ENCODE measurements around the gene BHLHE41. TPM values are rescaled to one million over a fixed set of nuclear protein-coding genes. Genes with fewer than 3 reads are reported as not detected.
A peak's percentile ranks its signal among the peaks of the same experiment; 100 is the strongest.

The BHLHE41 gene
- polyA plus RNA-seq, 1 donor from 2014 or later = not detected

DNA sequence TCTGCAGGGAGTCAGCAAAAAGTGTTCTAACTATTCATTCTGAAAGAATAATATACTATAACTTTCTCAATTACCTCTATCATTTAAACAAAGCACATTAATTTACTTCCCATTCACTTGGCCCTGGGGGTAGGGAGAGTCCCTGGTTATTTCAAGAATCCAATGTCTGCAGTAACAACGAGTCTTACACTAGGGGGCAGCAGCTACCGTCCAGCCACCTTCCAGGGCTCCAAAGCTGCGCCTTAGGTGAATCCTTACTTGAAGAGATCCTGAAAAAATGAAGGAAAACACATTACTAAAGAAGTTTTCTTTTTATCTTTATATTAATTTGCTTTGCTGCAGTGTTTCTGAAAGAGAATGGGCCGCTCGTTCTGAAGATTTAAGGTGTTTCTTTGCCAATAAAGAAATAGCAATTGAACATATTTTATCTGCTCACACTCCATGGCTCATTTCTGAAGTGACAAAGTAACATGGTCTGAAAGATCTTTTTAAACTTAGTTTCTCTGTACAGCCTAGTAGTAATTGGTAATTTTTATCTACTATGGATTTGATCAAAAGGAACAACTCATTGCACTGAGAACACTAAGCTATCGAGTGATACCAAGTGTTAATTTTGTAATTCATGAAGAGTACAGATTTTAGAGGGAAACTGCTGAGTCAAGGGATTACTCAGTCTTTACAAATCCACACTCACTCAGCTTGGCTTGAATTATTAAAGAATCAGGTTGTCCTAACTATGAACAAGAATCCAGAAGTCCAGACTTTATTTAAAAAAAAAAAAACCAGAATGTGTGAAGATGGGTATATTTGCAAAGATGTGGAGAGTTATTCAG, 27.6 kb downstream of the BHLHE41 start:
- Histone ChIP-seq H3K4me2 (ENCODE audit: low read length) (no peak overlapping the region), H3K4me3 (ENCODE audit: low read length) (no peak overlapping the region), H3K9me3 (ENCODE audit: low read length) (no peaks in the 10 kb centered on the region), H3K27me3 (ENCODE audit: insufficient read depth, low read depth, low read length) (no peaks in the 10 kb centered on the region), H3K9me2 (ENCODE audit: insufficient read depth, low read length) (no peaks in the 10 kb centered on the region), H4K20me1 (ENCODE audit: insufficient read depth) (no peaks in the 10 kb centered on the region), H3F3A (ENCODE audit: insufficient read depth, low read length, poor library complexity, severe bottlenecking) (no peaks in the 10 kb centered on the region), H2AFZ (ENCODE audit: low read depth, low read length) (no peak overlapping the region), H3K79me2 (replicated peaks; ENCODE audit: insufficient read depth, low read length) (no peaks in the 10 kb centered on the region), H3K9ac (ENCODE audit: low read length) (no peak overlapping the region), H3K27ac (ENCODE audit: low read length) (no peak overlapping the region), H3K36me3 (ENCODE audit: insufficient read depth, low read length) (no peaks in the 10 kb centered on the region)
- TF ChIP-seq TAF1 (IDR thresholded peaks at IDR 0.05; ENCODE audit: low read depth) (no peak), SMC3 (conservative IDR thresholded peaks at IDR 0.05; ENCODE audit: poor library complexity) (peak; percentile 84), RAD21 (conservative IDR thresholded peaks at IDR 0.05) (peak; percentile 90)
- TF ChIP-seq, protein P1, sequence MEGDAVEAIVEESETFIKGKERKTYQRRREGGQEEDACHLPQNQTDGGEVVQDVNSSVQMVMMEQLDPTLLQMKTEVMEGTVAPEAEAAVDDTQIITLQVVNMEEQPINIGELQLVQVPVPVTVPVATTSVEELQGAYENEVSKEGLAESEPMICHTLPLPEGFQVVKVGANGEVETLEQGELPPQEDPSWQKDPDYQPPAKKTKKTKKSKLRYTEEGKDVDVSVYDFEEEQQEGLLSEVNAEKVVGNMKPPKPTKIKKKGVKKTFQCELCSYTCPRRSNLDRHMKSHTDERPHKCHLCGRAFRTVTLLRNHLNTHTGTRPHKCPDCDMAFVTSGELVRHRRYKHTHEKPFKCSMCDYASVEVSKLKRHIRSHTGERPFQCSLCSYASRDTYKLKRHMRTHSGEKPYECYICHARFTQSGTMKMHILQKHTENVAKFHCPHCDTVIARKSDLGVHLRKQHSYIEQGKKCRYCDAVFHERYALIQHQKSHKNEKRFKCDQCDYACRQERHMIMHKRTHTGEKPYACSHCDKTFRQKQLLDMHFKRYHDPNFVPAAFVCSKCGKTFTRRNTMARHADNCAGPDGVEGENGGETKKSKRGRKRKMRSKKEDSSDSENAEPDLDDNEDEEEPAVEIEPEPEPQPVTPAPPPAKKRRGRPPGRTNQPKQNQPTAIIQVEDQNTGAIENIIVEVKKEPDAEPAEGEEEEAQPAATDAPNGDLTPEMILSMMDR (IDR thresholded peaks at IDR 0.05; ENCODE audit: poor library complexity, severe bottlenecking) = peak; percentile 89
- TF ChIP-seq, protein P2, sequence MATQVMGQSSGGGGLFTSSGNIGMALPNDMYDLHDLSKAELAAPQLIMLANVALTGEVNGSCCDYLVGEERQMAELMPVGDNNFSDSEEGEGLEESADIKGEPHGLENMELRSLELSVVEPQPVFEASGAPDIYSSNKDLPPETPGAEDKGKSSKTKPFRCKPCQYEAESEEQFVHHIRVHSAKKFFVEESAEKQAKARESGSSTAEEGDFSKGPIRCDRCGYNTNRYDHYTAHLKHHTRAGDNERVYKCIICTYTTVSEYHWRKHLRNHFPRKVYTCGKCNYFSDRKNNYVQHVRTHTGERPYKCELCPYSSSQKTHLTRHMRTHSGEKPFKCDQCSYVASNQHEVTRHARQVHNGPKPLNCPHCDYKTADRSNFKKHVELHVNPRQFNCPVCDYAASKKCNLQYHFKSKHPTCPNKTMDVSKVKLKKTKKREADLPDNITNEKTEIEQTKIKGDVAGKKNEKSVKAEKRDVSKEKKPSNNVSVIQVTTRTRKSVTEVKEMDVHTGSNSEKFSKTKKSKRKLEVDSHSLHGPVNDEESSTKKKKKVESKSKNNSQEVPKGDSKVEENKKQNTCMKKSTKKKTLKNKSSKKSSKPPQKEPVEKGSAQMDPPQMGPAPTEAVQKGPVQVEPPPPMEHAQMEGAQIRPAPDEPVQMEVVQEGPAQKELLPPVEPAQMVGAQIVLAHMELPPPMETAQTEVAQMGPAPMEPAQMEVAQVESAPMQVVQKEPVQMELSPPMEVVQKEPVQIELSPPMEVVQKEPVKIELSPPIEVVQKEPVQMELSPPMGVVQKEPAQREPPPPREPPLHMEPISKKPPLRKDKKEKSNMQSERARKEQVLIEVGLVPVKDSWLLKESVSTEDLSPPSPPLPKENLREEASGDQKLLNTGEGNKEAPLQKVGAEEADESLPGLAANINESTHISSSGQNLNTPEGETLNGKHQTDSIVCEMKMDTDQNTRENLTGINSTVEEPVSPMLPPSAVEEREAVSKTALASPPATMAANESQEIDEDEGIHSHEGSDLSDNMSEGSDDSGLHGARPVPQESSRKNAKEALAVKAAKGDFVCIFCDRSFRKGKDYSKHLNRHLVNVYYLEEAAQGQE (IDR thresholded peaks at IDR 0.05; ENCODE audit: borderline replicate concordance) = no peak

DNA sequence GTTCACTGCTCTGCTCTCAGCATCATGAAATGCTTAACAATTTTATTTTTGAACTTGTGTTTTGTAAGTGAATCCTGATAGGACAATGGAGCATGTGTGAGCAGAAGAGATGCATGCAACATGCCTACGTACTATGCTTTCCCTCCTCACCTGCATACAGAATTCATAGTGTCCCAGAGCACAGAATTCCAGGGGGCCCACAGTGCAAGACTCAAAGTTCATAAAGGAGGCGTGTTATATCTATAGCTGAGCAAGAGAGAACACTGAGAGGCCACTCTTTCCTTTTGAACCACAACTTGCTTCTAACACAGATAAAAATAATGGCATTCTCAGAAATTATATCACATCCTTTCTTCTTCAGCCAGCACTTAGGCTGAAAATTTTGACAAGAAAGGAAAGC, 28.8 kb downstream of the BHLHE41 start:
- Histone ChIP-seq H3K27ac (ENCODE audit: low read length) (no peak overlapping the region), H4K20me1 (ENCODE audit: insufficient read depth) (no peaks in the 10 kb centered on the region), H3K9me3 (ENCODE audit: low read length) (no peaks in the 10 kb centered on the region), H3K9me2 (ENCODE audit: insufficient read depth, low read length) (no peaks in the 10 kb centered on the region), H3F3A (ENCODE audit: insufficient read depth, low read length, poor library complexity, severe bottlenecking) (no peaks in the 10 kb centered on the region), H3K36me3 (ENCODE audit: insufficient read depth, low read length) (no peaks in the 10 kb centered on the region), H3K4me2 (ENCODE audit: low read length) (no peak overlapping the region), H3K4me3 (ENCODE audit: low read length) (no peak overlapping the region), H3K79me2 (replicated peaks; ENCODE audit: insufficient read depth, low read length) (no peaks in the 10 kb centered on the region), H2AFZ (ENCODE audit: low read depth, low read length) (no peak overlapping the region), H3K27me3 (ENCODE audit: insufficient read depth, low read depth, low read length) (no peaks in the 10 kb centered on the region), H3K9ac (ENCODE audit: low read length) (no peak overlapping the region)
- TF ChIP-seq EZH2 (IDR thresholded peaks at IDR 0.05; ENCODE audit: borderline replicate concordance, insufficient read depth, low read length, poor library complexity, severe bottlenecking) = no peak
- TF ChIP-seq EP300 (conservative IDR thresholded peaks at IDR 0.05; ENCODE audit: poor library complexity, severe bottlenecking) = no peak
- no peak for TF ChIP-seq MXI1 (conservative IDR thresholded peaks at IDR 0.05; ENCODE audit: poor library complexity, severe bottlenecking)
- no peak for TF ChIP-seq SMC3 (conservative IDR thresholded peaks at IDR 0.05; ENCODE audit: poor library complexity)

All from neural cell (in vitro differentiated cells).